HL-60 (cell line): ENCODE data around the gene DPYD.

Experiments
- POLR2AphosphoS5 ChIP-seq: IDR thresholded peaks from 2 replicates; pipeline ENCODE4 v1.6.1; 2012; ENCODE audit warnings: low read depth
- TF ChIP-seq, protein P1 (sequence below): IDR thresholded peaks from one replicate; pipeline ENCODE4 v1.5.1; 2011; ENCODE audit warnings: low read length, control low read depth, inconsistent platforms; ENCODE audit not compliant: insufficient read depth

DNA sequence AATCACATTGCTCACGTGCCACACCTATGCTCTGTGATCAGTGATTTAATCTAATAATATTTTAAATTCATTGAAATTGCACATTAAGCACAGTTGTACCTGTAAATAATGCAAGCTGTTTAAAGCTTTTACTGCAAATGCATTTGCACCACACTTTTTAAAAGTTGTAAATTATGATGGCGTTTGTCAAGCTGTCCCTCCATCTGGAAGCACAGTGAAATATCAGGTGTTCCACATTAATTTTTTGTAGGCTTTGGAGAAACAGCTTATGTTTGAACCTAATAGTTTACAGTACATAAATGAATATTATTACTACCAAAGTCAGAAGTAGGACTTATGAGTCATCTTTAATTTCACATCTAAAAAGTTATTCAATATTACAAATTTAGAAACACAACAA lies 3.0 kb upstream of the DPYD start:
- TF ChIP-seq, protein P1, sequence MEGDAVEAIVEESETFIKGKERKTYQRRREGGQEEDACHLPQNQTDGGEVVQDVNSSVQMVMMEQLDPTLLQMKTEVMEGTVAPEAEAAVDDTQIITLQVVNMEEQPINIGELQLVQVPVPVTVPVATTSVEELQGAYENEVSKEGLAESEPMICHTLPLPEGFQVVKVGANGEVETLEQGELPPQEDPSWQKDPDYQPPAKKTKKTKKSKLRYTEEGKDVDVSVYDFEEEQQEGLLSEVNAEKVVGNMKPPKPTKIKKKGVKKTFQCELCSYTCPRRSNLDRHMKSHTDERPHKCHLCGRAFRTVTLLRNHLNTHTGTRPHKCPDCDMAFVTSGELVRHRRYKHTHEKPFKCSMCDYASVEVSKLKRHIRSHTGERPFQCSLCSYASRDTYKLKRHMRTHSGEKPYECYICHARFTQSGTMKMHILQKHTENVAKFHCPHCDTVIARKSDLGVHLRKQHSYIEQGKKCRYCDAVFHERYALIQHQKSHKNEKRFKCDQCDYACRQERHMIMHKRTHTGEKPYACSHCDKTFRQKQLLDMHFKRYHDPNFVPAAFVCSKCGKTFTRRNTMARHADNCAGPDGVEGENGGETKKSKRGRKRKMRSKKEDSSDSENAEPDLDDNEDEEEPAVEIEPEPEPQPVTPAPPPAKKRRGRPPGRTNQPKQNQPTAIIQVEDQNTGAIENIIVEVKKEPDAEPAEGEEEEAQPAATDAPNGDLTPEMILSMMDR: no peak
- TF ChIP-seq POLR2AphosphoS5: no peak
